Gastroesophageal sphincter (tissue), 4 donors: Measurements from ENCODE around the gene ABCG5. TPM values are rescaled to one million over a fixed set of nuclear protein-coding genes. Genes with fewer than 3 reads are reported as not detected.

Source experiments
- ATAC-seq: fragments of 150-250 bp; one replicate; pipeline ENCODE4 v1.9.1; 2016; ENCODE audit warnings: mild to moderate bottlenecking, moderate library complexity
- H3K27ac ChIP-seq, 4 donors: fragments of 200-600 bp; sonication (generic) in 3 of 4; 1 replicate in 3 of 4; 2 replicates in 1 of 4; pipeline ENCODE4 v1.5.1; 2016 to 2019
- H3K27me3 ChIP-seq: fragments of 200-600 bp; sonication (generic); one replicate; pipeline ENCODE4 v1.5.1; 2019
- H3K36me3 ChIP-seq, 2 donors: fragments of 200-600 bp; sonication (generic); one replicate each; pipeline ENCODE4 v1.5.1; 2019; ENCODE audit warnings: control low read depth in 1 of 2
- H3K4me1 ChIP-seq, 3 donors: fragments of 200-600 bp; sonication (generic); 1 replicate in 2 of 3; 2 replicates in 1 of 3; pipeline ENCODE4 v1.5.1; 2016 to 2019; ENCODE audit warnings: control low read depth in 2 of 3
- H3K4me3 ChIP-seq, 2 donors: fragments of 200-600 bp; sonication (generic); one replicate each; pipeline ENCODE4 v1.5.1; 2019; ENCODE audit warnings: mild to moderate bottlenecking in 1 of 2, moderate library complexity in 1 of 2
- H3K9me3 ChIP-seq, 3 donors: fragments of 200-600 bp; sonication (generic); one replicate each; pipeline ENCODE4 v1.5.1; 2017 to 2019; ENCODE audit warnings: control low read depth in 2 of 3
- CTCF ChIP-seq, 4 experiments: fragments of 200-600 bp in 2 of 4; fragments of 450-650 bp in 2 of 4; sonication (generic) in 1 of 4; IDR thresholded peaks; one replicate each; pipeline ENCODE4 v1.5.1; 2017 to 2019; ENCODE audit warnings: antibody characterized with exemption in 4 of 4, mild to moderate bottlenecking in 2 of 4, moderate library complexity in 2 of 4
- EP300 ChIP-seq: sonication (generic); formaldehyde crosslinking; IDR thresholded peaks from one replicate; pipeline ENCODE4 v1.6.1; 2017; ENCODE audit warnings: antibody characterized with exemption, mild to moderate bottlenecking
- POLR2A ChIP-seq, 2 donors: fragments of 450-650 bp; IDR thresholded peaks; one replicate each; pipeline ENCODE4 v1.6.1; 2017; ENCODE audit warnings: antibody characterized with exemption in 2 of 2, mild to moderate bottlenecking in 2 of 2, moderate library complexity in 1 of 2
- POLR2AphosphoS5 ChIP-seq: sonication (generic); formaldehyde crosslinking; IDR thresholded peaks from one replicate; pipeline ENCODE4 v1.6.1; 2017; ENCODE audit warnings: antibody characterized with exemption
- WGBS, 2 donors: methylation state at CpG; one replicate each; pipeline ENCODE4 v1.1.5; 2018; ENCODE audit warnings: low coverage in 1 of 2; 5-methylcytosine and 5-hydroxymethylcytosine counted together
- total RNA-seq, 4 donors: library from RNA; depleted of rRNA; stranded (reverse); fragments of >200 nt; gene quantifications; one replicate each; pipeline ENCODE4 v1.1.0, GENCODE V29; 2016

ABCG5 gene
- total RNA-seq, 4 donors from 2014 or later = not detected

- no peak overlapping the region for H3K4me3 ChIP-seq
- WGBS, 2 donors = 88% methylated on average over 1 of the region's 1 CpG; no CpG with 5 or more reads in 1 of the 2 donors
- no peaks in the 10 kb centered on the region for H3K27me3 ChIP-seq
- H3K27ac ChIP-seq = peak overlapping the region in 1 of 4 donors; percentile 75
- TF ChIP-seq POLR2A (IDR thresholded peaks at IDR 0.05) = no peak
- TF ChIP-seq EP300 = no peak
- no peak for ATAC-seq
- H3K36me3 ChIP-seq = peaks cover 0 to 42% of the 10 kb centered on the region in 2 donors
- H3K9me3 ChIP-seq = no peaks in the 10 kb centered on the region
- peaks cover 0 to 55% (median 7%) of the 10 kb centered on the region in 3 donors for H3K4me1 ChIP-seq
Observed at GRCh38 chr2:43788646-43789045, 50.0 kb downstream of the ABCG5 start.

DNA sequence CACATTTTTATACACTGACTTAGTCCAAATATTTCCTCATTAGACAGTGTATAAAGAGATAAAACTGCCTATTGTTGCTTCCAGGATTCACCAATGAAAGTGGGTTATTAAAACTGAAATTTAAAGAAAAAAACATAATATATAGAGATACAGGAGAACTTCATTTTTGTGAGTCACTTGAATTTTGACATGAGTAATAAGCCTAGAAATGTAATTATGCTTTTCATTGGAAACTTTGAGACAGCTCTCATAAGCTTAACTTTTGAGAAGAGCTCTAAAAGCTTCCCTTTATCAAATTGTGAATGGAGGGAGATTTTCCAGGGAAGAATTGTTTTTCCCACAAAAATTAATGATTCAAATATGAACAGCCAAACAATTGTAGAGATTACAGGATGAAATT is 50.7 kb downstream of the ABCG5 start:
- TF ChIP-seq POLR2AphosphoS5 (no peak), CTCF (IDR thresholded peaks at IDR 0.05) (no peak), EP300 (no peak), POLR2A (IDR thresholded peaks at IDR 0.05) (no peak)
- no peak overlapping the region for H3K4me3 ChIP-seq
- no peak for ATAC-seq
- peaks cover 0 to 39% of the 10 kb centered on the region in 2 donors for H3K36me3 ChIP-seq
- H3K27ac ChIP-seq = peak overlapping the region in 2 of 4 donors; percentile 4 to 75
- no peaks in the 10 kb centered on the region for H3K9me3 ChIP-seq
- H3K4me1 ChIP-seq = peaks cover 0 to 51% (median 7%) of the 10 kb centered on the region in 3 donors
- H3K27me3 ChIP-seq = no peaks in the 10 kb centered on the region

DNA sequence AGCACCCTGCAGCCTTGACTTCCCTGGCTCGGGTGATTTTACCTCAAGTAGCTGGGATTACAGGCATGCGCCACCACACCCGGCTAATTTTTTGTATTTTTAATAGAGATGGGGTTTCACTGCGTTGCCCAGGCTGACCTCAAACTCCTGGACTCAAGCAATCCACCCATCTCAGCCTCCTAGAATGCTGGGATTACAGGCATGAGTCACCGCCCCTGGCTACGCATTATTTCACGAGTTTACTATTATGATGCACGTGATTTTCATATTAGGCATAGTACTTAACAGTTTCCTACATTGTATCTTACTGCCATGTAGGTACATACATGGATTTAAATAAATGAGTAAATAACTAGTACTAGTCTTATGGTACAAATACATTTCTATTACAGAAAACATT is 60.4 kb downstream of the ABCG5 start:
- H3K27ac ChIP-seq = no peak overlapping the region
- H3K27me3 ChIP-seq = no peaks in the 10 kb centered on the region
- TF ChIP-seq POLR2AphosphoS5 (no peak), CTCF (IDR thresholded peaks at IDR 0.05) (no peak), EP300 (no peak), POLR2A (IDR thresholded peaks at IDR 0.05) (no peak)
- H3K9me3 ChIP-seq = no peaks in the 10 kb centered on the region
- H3K4me3 ChIP-seq = no peak overlapping the region
- WGBS, 2 donors = 90 to 96% methylated on average over 4 to 8 of the region's 8 CpGs
- peaks cover 0 to 15% (median 0%) of the 10 kb centered on the region in 3 donors for H3K4me1 ChIP-seq
- H3K36me3 ChIP-seq = peaks cover 0 to 31% of the 10 kb centered on the region in 2 donors
- no peak for ATAC-seq

- 93 to 94% methylated on average over 2 to 6 of the region's 8 CpGs for WGBS, 2 donors
- peaks cover 0 to 15% (median 0%) of the 10 kb centered on the region in 3 donors for H3K4me1 ChIP-seq
- H3K9me3 ChIP-seq = no peaks in the 10 kb centered on the region
- H3K27ac ChIP-seq = no peak overlapping the region
- no peaks in the 10 kb centered on the region for H3K27me3 ChIP-seq
- TF ChIP-seq CTCF (IDR thresholded peaks at IDR 0.05) (no peak), POLR2A (IDR thresholded peaks at IDR 0.05) (no peak), EP300 (no peak), POLR2AphosphoS5 (no peak)
- ATAC-seq = no peak
- H3K36me3 ChIP-seq = peaks cover 0 to 30% of the 10 kb centered on the region in 2 donors
- H3K4me3 ChIP-seq = no peak overlapping the region
Observed at GRCh38 chr2:43777306-43777926, 61.2 kb downstream of the ABCG5 start.

DNA sequence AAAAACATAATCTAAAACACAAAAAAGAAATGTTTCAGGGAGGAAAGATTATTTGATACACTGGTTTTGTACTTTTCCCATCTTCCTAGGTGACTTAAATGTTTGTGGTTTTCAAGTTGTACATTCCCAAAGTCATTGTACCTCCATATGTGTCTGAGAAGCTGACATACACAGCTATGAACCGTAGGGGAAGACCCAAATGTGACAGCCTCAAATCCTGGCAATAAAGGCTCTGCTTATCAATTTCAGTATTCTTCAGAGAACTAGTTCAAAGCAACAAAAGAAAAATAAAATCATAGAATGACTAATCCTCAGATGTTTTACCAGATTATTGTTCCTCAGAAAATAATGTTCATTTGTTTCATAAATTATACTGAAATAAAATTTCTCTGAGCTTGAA is 62.3 kb downstream of the ABCG5 start:
- H3K4me1 ChIP-seq = peaks cover 0 to 15% (median 0%) of the 10 kb centered on the region in 3 donors
- no peaks in the 10 kb centered on the region for H3K27me3 ChIP-seq
- H3K27ac ChIP-seq = no peak overlapping the region
- no peak overlapping the region for H3K4me3 ChIP-seq
- no peaks in the 10 kb centered on the region for H3K9me3 ChIP-seq
- ATAC-seq = no peak
- WGBS, 2 donors = 67 to 88% methylated on average over 1 of the region's 1 CpG
- H3K36me3 ChIP-seq = peaks cover 0 to 30% of the 10 kb centered on the region in 2 donors
- TF ChIP-seq EP300 (no peak), POLR2A (IDR thresholded peaks at IDR 0.05) (no peak), POLR2AphosphoS5 (no peak), CTCF (IDR thresholded peaks at IDR 0.05) (no peak)
